ENCODE data around the gene RPL10. TPM values are rescaled to one million over a fixed set of nuclear protein-coding genes. Genes with fewer than 3 reads are reported as not detected.

The RPL10 gene
- total and polyA plus RNA-seq, 9 of the 15 experiments (the other 6 are each of a cell fraction or from before 2014, with no cell fraction given) = 3,774 to 7,600 (median 5,014) TPM

DNA sequence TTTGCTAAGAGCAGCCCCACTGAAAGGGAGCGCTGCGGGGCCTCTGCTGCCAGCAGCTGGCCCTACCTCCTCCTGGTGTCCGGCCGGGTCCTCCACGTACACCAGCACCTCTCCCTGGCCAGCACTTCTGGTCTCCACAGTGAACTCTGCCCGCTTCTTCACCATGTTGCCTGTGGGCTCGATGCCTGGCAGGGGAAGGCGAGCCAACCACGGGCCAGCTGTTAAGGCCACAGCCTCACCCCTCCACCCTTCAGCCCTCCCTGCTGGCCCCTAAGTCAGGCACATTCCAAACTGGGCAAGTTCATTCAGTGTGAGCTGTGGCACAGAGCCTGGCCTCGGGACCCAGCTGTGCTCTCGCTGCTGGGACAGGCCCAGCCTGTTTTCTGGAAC, 31.5 kb upstream of the RPL10 start:
- Histone ChIP-seq H3K4me2 (ENCODE audit: insufficient read depth, low read length) (no peak overlapping the region), H2AFZ (ENCODE audit: low read depth, low read length) (no peak overlapping the region), H3K79me2 (ENCODE audit: control insufficient read depth, insufficient read depth, low read length) (peaks cover 61% of the 10 kb centered on the region), H3K9me1 (ENCODE audit: control insufficient read depth, insufficient read depth, low read length) (no peaks in the 10 kb centered on the region), H3K36me3 (ENCODE audit: control insufficient read depth, insufficient read depth, low read length) (peaks cover 68% of the 10 kb centered on the region; the same call in 2 of the 3 replicates), H3K9me3 (replicated peaks; ENCODE audit: control insufficient read depth, insufficient read depth, low read depth, low read length) (no peaks in the 10 kb centered on the region), H3K9ac (ENCODE audit: insufficient read depth in 1 of 2, low read depth in 2 of 2, low read length in 2 of 2) (peak overlapping the region in 1 of 2 experiments; percentile 26; a peak in 1 of 4 replicates), H3K27me3 (ENCODE audit: control insufficient read depth in 2 of 2, insufficient read depth in 2 of 2, low read length in 2 of 2) (no peaks in the 10 kb centered on the region), H4K20me1 (replicated peaks; ENCODE audit: control insufficient read depth, insufficient read depth, low read length) (no peaks in the 10 kb centered on the region; the same call in 1 of the 2 replicates), H3K4me3 (no peak overlapping the region), H3K4me1 (replicated peaks in 1 of 2; ENCODE audit: control insufficient read depth in 2 of 2, insufficient read depth in 2 of 2, low read length in 2 of 2) (peaks cover 10 to 65% of the 10 kb centered on the region in 2 experiments), H3K27ac (ENCODE audit: extremely low read depth, low read depth, low read length) (no peak overlapping the region)
- DNase-seq (ENCODE audit: extremely low read depth in 1 of 4, low spot score in 3 of 4) (no peak), FAIRE-seq (no peak), ATAC-seq (no peak)
- POLR2A ChIA-PET = no interaction called here
- in situ Hi-C loops (cut with MboI) = no loop called here
- TF ChIP-seq, protein P1, sequence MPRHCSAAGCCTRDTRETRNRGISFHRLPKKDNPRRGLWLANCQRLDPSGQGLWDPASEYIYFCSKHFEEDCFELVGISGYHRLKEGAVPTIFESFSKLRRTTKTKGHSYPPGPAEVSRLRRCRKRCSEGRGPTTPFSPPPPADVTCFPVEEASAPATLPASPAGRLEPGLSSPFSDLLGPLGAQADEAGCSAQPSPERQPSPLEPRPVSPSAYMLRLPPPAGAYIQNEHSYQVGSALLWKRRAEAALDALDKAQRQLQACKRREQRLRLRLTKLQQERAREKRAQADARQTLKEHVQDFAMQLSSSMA (CRISPR knock-in tag; IDR thresholded peaks at IDR 0.05) = no peak
- no peak for TF ChIP-seq BRD4 (IDR thresholded peaks at IDR 0.05)
- TF ChIP-seq, protein P2, sequence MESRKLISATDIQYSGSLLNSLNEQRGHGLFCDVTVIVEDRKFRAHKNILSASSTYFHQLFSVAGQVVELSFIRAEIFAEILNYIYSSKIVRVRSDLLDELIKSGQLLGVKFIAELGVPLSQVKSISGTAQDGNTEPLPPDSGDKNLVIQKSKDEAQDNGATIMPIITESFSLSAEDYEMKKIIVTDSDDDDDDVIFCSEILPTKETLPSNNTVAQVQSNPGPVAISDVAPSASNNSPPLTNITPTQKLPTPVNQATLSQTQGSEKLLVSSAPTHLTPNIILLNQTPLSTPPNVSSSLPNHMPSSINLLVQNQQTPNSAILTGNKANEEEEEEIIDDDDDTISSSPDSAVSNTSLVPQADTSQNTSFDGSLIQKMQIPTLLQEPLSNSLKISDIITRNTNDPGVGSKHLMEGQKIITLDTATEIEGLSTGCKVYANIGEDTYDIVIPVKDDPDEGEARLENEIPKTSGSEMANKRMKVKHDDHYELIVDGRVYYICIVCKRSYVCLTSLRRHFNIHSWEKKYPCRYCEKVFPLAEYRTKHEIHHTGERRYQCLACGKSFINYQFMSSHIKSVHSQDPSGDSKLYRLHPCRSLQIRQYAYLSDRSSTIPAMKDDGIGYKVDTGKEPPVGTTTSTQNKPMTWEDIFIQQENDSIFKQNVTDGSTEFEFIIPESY (CRISPR knock-in tag; IDR thresholded peaks at IDR 0.05) = no peak
- no peak for TF ChIP-seq DDX20 (tag; IDR thresholded peaks at IDR 0.05; ENCODE audit: low read depth)
- TF ChIP-seq POLR2G (IDR thresholded peaks at IDR 0.05; ENCODE audit: low read depth, low read length) = peak; percentile 15
- TF ChIP-seq TBP (optimal IDR thresholded peaks at IDR 0.05; ENCODE audit: low read depth, low read length) = no peak
- TF ChIP-seq TARDBP (IDR thresholded peaks at IDR 0.05) = no peak
- no peak for TF ChIP-seq ZBTB17 (CRISPR knock-in tag; IDR thresholded peaks at IDR 0.05)
- TF ChIP-seq RBFOX2 (IDR thresholded peaks at IDR 0.05; ENCODE audit: low read depth, low read length) = peak; percentile 55
- TF ChIP-seq POLR2A (conservative IDR thresholded peaks at IDR 0.05) = 0 out of 2 replicates have a peak, but pooled peaks have one; percentile 22
- TF ChIP-seq ZNF41 (CRISPR knock-in tag; conservative IDR thresholded peaks at IDR 0.05) = no peak
- TF ChIP-seq, protein P3, sequence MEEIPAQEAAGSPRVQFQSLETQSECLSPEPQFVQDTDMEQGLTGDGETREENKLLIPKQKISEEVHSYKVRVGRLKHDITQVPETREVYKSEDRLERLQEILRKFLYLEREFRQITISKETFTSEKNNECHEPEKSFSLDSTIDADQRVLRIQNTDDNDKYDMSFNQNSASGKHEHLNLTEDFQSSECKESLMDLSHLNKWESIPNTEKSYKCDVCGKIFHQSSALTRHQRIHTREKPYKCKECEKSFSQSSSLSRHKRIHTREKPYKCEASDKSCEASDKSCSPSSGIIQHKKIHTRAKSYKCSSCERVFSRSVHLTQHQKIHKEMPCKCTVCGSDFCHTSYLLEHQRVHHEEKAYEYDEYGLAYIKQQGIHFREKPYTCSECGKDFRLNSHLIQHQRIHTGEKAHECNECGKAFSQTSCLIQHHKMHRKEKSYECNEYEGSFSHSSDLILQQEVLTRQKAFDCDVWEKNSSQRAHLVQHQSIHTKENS (CRISPR knock-in tag; IDR thresholded peaks at IDR 0.05) = no peak
- TF ChIP-seq, protein P4, sequence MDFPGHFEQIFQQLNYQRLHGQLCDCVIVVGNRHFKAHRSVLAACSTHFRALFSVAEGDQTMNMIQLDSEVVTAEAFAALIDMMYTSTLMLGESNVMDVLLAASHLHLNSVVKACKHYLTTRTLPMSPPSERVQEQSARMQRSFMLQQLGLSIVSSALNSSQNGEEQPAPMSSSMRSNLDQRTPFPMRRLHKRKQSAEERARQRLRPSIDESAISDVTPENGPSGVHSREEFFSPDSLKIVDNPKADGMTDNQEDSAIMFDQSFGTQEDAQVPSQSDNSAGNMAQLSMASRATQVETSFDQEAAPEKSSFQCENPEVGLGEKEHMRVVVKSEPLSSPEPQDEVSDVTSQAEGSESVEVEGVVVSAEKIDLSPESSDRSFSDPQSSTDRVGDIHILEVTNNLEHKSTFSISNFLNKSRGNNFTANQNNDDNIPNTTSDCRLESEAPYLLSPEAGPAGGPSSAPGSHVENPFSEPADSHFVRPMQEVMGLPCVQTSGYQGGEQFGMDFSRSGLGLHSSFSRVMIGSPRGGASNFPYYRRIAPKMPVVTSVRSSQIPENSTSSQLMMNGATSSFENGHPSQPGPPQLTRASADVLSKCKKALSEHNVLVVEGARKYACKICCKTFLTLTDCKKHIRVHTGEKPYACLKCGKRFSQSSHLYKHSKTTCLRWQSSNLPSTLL (IDR thresholded peaks at IDR 0.05) = no peak
- TF ChIP-seq RBM22 (IDR thresholded peaks at IDR 0.05; ENCODE audit: low read depth, low read length, poor library complexity, severe bottlenecking) = peak; percentile 73
- intact Hi-C loops (cut with micrococcal nuclease) = no loop called here
- BruUV-seq (replicated peaks) = no TSS peak
- WGBS (ENCODE audit: insufficient coverage, low coverage, missing lambda C conversion rate) = 100% methylated on average over 5 of the region's 11 CpGs
- CTCF ChIA-PET (ENCODE audit: low intra/inter-chr PET ratio) = no interaction called here

Data from K562 (cell line).